PC-9 (cell line): Measurements from ENCODE around the gene B4GALT3. TPM values are rescaled to one million over a fixed set of nuclear protein-coding genes. Genes with fewer than 3 reads are reported as not detected.

Experiments
- BruUV-seq: library from RNA; stranded (reverse); fragments of 400-500 nt; replicated peaks from 2 replicates; lab custom pipeline; 2021; lab: Mats Ljungman, UMichigan
- CTCF ChIA-PET: fragments of 300-600 bp; sonication (Branson Sonifier 250); formaldehyde crosslinking; loops from one replicate; lab custom pipeline; 2022; ENCODE audit warnings: antibody characterized with exemption; lab: Charles Lee
- POLR2A ChIA-PET: fragments of 300-600 bp; sonication (Branson Sonifier 250); formaldehyde crosslinking; loops from one replicate; lab custom pipeline; 2022; ENCODE audit warnings: antibody characterized with exemption; ENCODE audit not compliant: unreplicated experiment; lab: Charles Lee
- DNase-seq, 2 experiments: peaks; one replicate each; pipeline versions ENCODE4 v3.0.0 to v3.0.0-alpha.2; 2015 to 2022; ENCODE audit warnings: mixed read lengths in 1 of 2
- H2AFZ ChIP-seq: fragments of 200-600 bp; sonication (generic); 2 replicates; pipeline ENCODE4 v1.8.1; 2017; ENCODE audit warnings: antibody characterized with exemption
- H3F3A ChIP-seq: fragments of 200-600 bp; sonication (generic); 2 replicates; pipeline ENCODE4 v1.8.1; 2017; ENCODE audit warnings: antibody characterized with exemption, mild to moderate bottlenecking, low read depth; ENCODE audit not compliant: insufficient read depth
- H3K27ac ChIP-seq: fragments of 200-600 bp; sonication (generic); 2 replicates; pipeline ENCODE4 v1.6.1; 2016; ENCODE audit warnings: mixed run types
- H3K27me3 ChIP-seq: fragments of 200-600 bp; sonication (generic); 2 replicates; pipeline ENCODE4 v1.6.1; 2016; ENCODE audit warnings: low read depth, mixed run types; ENCODE audit not compliant: insufficient read depth
- H3K36me3 ChIP-seq: fragments of 200-600 bp; sonication (generic); 2 replicates; pipeline ENCODE4 v1.6.1; 2016; ENCODE audit warnings: low read depth, mixed run types
- H3K4me1 ChIP-seq: fragments of 200-600 bp; sonication (generic); replicated peaks from 2 replicates; pipeline ENCODE4 v1.6.1; 2016; ENCODE audit warnings: mixed run types; ENCODE audit not compliant: insufficient read depth
- H3K4me2 ChIP-seq: fragments of 200-600 bp; sonication (generic); 2 replicates; pipeline ENCODE4 v1.6.1; 2017; ENCODE audit warnings: mixed run types
- H3K4me3 ChIP-seq: fragments of 200-600 bp; sonication (generic); 2 replicates; pipeline ENCODE4 v1.6.1; 2016; ENCODE audit warnings: mixed run types
- H3K79me2 ChIP-seq: fragments of 200-600 bp; sonication (generic); 2 replicates; pipeline ENCODE4 v1.6.1; 2017; ENCODE audit warnings: low read depth, mixed run types
- H3K9me2 ChIP-seq: fragments of 200-600 bp; sonication (generic); 2 replicates; pipeline ENCODE4 v1.8.1; 2017; ENCODE audit warnings: mild to moderate bottlenecking; ENCODE audit not compliant: insufficient read depth
- H3K9me3 ChIP-seq: fragments of 200-600 bp; sonication (generic); 2 replicates; pipeline ENCODE4 v1.8.1; 2016; ENCODE audit warnings: low read depth; ENCODE audit not compliant: insufficient read depth
- H4K20me1 ChIP-seq: fragments of 200-600 bp; sonication (generic); 2 replicates; pipeline ENCODE4 v1.8.1; 2017; ENCODE audit not compliant: insufficient read depth
- EZH2 ChIP-seq: fragments of 200-600 bp; sonication (generic); IDR thresholded peaks from 2 replicates; pipeline ENCODE4 v1.8.0; 2017; ENCODE audit warnings: antibody characterized with exemption, low read depth
- intact Hi-C: fragments of 100-400 bp; cut with micrococcal nuclease; formaldehyde crosslinking; loops from one replicate; pipeline ENCODE4 v1.10.0; 2022; ENCODE audit not compliant: unreplicated experiment
- total RNA-seq: library from RNA; stranded (reverse); gene quantifications from 2 replicates; pipeline ENCODE4 v1.2.3, GENCODE V29; 2021
- TF ChIP-seq, protein P1 (sequence below): fragments of 200-600 bp; sonication (generic); conservative IDR thresholded peaks from 2 replicates; pipeline ENCODE4 v1.6.1; 2017; ENCODE audit warnings: mixed run types, antibody characterized with exemption, mild to moderate bottlenecking, moderate library complexity

The B4GALT3 gene
- total RNA-seq, 1 experiment from 2014 or later = 35.5 TPM

DNA sequence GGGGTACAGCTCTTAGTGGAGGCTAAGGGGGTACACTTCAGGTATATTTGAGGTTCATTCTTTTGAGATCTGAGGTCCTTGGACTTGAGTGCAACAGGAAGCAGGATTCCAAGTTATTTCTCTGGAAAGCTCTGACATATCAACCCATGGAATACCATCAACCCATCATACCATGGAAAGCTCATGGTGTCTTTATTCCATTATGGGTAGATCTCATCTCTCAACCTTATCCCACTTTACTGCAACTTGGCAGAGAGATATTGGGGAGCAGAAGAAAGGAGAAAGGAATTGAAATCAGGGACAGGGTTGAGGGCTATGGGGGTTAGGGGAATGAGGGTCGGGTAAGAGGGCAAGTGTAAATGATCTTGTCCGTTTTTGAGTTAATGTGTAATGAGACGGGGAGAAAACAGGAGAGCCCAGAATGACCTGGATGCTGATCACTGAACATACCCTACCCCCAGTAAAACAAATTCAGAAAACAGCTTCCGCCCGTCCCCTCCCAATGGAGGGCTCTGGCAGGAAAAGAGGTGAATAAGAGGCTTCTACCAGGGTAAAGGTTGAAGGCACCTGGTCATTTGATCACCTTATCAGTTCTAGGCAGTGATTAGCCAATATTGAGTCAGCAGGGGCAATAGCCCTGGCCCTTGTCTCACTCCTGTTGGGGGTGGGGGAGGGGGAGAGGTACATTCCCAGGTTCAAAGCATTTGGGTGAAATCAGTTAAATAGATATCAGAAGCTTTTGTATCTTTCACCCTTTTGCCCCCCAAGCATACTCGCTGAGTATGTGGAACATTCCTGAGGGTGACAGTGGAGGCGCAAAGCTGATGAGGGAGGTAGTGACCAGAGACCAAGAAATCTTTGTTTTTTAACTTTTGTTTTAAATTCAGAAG lies 46.7 kb upstream of the B4GALT3 start:
- TF ChIP-seq, protein P1, sequence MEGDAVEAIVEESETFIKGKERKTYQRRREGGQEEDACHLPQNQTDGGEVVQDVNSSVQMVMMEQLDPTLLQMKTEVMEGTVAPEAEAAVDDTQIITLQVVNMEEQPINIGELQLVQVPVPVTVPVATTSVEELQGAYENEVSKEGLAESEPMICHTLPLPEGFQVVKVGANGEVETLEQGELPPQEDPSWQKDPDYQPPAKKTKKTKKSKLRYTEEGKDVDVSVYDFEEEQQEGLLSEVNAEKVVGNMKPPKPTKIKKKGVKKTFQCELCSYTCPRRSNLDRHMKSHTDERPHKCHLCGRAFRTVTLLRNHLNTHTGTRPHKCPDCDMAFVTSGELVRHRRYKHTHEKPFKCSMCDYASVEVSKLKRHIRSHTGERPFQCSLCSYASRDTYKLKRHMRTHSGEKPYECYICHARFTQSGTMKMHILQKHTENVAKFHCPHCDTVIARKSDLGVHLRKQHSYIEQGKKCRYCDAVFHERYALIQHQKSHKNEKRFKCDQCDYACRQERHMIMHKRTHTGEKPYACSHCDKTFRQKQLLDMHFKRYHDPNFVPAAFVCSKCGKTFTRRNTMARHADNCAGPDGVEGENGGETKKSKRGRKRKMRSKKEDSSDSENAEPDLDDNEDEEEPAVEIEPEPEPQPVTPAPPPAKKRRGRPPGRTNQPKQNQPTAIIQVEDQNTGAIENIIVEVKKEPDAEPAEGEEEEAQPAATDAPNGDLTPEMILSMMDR = no peak
- TF ChIP-seq EZH2 = no peak
- BruUV-seq = no TSS peak
- Histone ChIP-seq H4K20me1 (no peaks in the 10 kb centered on the region), H3K4me1 (peaks cover 16% of the 10 kb centered on the region), H3K9me3 (no peaks in the 10 kb centered on the region), H3K36me3 (no peaks in the 10 kb centered on the region), H3K4me2 (no peak overlapping the region), H3K79me2 (no peaks in the 10 kb centered on the region), H2AFZ (no peak overlapping the region), H3K27me3 (no peaks in the 10 kb centered on the region), H3F3A (peaks cover 3% of the 10 kb centered on the region; the same call in 1 of the 2 replicates), H3K9me2 (no peaks in the 10 kb centered on the region), H3K4me3 (no peak overlapping the region), H3K27ac (no peak overlapping the region)
- intact Hi-C loops = loop anchor here (10.0 kb wide), 1 partner anchor 541 kb away; the partner anchor contains the start of gene ATF6
- ChIA-PET POLR2A (no interaction called here), CTCF (interaction anchor here (0.6 kb wide), 1 partner anchor 514 kb away, joined by 6 read pairs; no protein-coding TSS in a partner anchor)
- no peak for DNase-seq

DNA sequence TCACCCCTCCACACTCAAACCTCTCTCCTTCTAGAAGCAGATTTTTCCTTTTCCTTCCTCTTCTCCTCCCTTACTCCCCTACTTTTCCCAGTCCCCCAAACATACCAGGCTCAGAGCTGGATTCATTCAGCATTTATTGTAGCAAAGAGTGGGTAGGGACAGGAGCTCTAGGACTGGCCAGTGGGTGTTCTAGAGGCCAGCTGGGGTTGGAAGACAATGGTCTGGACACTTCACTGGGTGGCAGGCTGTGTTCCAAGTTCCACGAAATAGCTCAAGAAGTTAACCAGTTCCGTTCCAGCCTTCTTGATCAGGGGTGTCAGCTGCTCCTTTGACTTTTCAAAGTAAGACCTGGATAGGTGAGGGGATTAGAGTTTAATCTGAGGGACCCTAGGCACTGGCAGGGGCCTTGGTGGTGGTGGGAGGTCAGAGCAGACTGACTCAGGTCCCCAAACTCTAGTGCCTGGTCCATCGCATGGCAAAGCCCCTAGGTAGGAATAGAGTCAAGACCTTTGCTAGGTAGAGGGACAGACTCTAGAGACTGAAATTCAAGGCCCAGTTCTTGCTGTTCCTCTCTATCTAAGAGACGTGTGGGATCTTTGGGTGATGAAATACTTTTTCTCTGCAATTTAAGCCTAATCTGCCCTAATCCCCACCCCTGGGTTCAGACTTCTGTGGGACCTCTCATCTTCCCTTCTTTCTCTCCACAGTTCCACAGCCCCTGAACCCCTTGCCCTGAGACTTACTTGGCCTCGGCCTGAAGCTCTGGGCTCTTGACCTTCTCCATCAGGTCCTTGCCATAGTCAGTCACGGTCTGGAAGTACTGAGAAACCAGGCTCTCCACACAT lies 45.1 kb upstream of the B4GALT3 start:
- Histone ChIP-seq H3K27ac (no peak overlapping the region), H2AFZ (no peak overlapping the region), H3K79me2 (no peaks in the 10 kb centered on the region), H4K20me1 (no peaks in the 10 kb centered on the region), H3K4me1 (peaks cover 11% of the 10 kb centered on the region), H3K27me3 (no peaks in the 10 kb centered on the region), H3K4me2 (no peak overlapping the region), H3K36me3 (no peaks in the 10 kb centered on the region), H3K9me3 (no peaks in the 10 kb centered on the region), H3K9me2 (no peaks in the 10 kb centered on the region), H3K4me3 (no peak overlapping the region), H3F3A (peaks cover 4% of the 10 kb centered on the region; the same call in 1 of the 2 replicates)
- ChIA-PET POLR2A (interaction anchor here (0.6 kb wide), 1 partner anchor 864 kb away, joined by 4 read pairs; no protein-coding TSS in a partner anchor), CTCF (no interaction called here)
- no peak for DNase-seq
- TF ChIP-seq EZH2 = no peak
- TF ChIP-seq, protein P1 = no peak
- BruUV-seq = no TSS peak
- intact Hi-C loops = loop anchor here (10.0 kb wide), 1 partner anchor 542 kb away; the partner anchor contains the start of gene ATF6

- no peak for DNase-seq
- Histone ChIP-seq H3K4me2 (no peak overlapping the region), H3F3A (peaks cover 5% of the 10 kb centered on the region; the same call in 1 of the 2 replicates), H3K79me2 (no peaks in the 10 kb centered on the region), H3K27ac (no peak overlapping the region), H3K4me3 (no peak overlapping the region), H3K4me1 (peaks cover 7% of the 10 kb centered on the region; the same call in 1 of the 2 replicates), H3K36me3 (no peaks in the 10 kb centered on the region), H3K9me3 (no peaks in the 10 kb centered on the region), H3K27me3 (no peaks in the 10 kb centered on the region), H2AFZ (no peak overlapping the region), H3K9me2 (no peaks in the 10 kb centered on the region), H4K20me1 (no peaks in the 10 kb centered on the region)
- intact Hi-C loops = loop anchor here (10.0 kb wide), 1 partner anchor 545 kb away; the partner anchor contains the start of gene ATF6
- ChIA-PET CTCF (no interaction called here), POLR2A (no interaction called here)
- TF ChIP-seq EZH2 = no peak
- TF ChIP-seq, protein P1 = no peak
- no TSS peak for BruUV-seq
These were observed 42.7 kb upstream of the B4GALT3 start for GRCh38 chr1:161220002-161220401.
